ENCODE measurements around the gene MYT1.

Gene MYT1

GRCh38 chr20:64139199-64140060 is 24.8 kb upstream of the MYT1 start:
- DNase-seq (ENCODE audit: low read depth in 3 of 3), result no peak

DNA sequence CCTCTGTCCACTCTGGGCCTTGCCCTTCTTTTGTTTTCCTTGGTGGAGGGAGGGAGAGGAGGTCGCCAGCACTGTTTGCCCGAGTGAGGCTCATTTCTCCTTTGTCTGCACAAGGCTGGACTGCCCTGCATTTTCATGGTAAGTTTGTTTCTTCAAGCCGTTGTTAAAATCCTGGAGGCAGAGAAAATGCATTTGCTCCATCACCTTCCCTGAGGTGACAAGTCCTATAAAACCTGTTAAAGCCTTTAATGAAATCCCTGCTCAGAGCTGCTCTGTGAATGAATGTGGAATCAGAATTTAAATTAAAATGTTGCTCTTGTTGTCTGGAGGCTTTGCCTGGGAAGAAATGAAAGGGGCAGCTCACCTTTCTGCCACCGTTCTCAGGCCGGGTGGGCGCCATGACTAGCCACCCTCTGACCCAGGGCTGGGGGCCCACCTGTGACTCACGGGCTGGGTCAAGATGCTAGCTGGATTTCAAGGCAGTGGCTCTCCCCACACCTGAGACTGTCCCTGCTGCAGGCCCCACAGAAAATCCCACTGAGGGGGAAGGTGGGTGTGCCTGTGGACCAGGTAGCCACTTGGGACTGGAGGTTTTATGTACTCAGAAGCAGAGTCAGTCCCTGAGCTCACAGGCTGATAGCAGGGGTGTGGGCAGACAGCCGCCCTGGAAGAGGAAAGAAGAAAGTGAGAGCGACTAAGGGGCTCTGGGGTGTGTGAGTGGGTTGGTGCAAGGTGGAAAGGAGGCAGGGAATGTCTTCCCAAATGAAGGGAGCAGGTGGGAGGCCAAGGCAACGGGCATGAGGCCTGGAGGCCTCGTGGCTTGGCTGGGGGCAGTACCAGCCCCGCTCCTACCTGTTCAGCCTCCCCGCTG is 24.0 kb upstream of the MYT1 start:
- no peak for DNase-seq (ENCODE audit: low read depth in 3 of 3)

- DNase-seq (ENCODE audit: low read depth in 3 of 3), result no peak
These were observed 23.3 kb upstream of the MYT1 start for GRCh38 chr20:64140956-64141355.

GRCh38 chr20:64142590-64142989 is 21.7 kb upstream of the MYT1 start:
- no peak for DNase-seq (ENCODE audit: low read depth in 3 of 3)

DNA sequence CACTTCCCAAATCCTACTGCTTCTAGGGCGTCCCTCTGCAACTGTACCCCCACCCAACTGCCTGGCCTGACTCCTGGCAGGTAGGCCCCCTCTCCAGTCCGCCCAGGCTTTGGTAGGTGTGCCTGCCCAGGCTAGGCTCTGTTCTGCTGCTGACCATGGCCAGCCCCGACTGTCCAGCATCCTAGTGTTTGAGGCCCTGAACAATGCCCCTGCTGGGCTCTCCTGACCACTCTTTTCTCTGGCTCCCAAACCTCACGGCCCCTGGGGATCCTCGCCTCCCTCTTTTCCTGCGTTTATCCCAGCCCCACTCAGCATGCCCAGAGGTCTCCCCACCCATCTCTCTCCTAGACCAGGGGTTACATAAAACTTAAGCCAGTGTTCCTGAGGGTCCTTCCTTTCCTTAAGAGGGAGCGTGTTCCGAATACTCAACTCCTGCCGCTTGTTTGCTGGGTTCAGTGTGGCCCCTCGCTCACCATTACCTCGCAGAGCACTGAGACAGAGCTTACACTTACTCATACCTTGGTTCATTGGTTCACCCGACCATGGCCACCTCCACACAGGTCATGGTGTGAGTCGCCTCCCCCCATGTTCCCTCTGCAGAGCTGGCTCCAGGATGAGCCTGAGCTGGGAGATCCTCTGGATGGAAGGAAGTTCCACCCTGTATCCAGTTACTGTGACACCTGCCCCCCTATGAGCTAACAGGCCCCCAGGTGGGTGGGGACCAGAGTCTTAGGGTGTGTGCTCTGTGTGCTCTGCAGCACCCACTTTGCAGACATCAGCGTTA is 21.0 kb upstream of the MYT1 start:
- no peak for DNase-seq (ENCODE audit: low read depth in 3 of 3)

DNA sequence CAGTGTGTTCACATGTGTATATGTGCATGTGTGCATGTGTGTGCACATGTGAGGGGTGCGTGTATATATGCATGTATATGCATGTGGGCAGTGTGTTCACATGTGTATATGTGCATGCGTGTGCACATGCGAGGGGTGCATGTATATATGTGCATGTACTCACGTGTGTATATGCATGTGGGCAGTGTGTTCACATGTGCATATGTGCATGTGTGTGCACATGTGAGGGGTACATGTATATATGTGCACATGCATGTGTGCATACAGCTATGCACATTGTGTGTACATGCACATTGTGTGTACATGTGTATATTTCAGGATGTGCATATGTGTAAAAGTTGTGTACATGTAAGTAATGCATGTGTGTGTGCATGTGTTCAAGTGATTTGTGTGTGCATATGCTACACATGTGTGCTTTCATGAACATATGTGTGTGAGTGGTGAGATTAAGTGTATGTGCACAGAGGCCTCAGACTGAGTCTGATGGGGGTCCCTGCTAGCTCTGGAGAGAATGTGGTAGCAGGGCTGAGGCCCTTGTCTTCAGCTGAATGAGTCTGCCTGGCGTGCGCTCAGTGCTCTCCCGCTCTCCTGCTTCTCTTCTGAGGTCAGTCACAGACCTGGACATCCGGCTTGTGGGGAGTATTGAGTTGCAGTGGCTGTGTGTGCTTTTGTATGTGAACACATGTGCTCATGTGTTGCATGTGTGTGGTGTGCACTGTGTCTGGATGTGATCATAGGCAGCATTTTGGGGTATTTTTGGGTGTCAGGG is 19.9 kb upstream of the MYT1 start:
- no peak for DNase-seq (ENCODE audit: low read depth in 3 of 3)

DNA sequence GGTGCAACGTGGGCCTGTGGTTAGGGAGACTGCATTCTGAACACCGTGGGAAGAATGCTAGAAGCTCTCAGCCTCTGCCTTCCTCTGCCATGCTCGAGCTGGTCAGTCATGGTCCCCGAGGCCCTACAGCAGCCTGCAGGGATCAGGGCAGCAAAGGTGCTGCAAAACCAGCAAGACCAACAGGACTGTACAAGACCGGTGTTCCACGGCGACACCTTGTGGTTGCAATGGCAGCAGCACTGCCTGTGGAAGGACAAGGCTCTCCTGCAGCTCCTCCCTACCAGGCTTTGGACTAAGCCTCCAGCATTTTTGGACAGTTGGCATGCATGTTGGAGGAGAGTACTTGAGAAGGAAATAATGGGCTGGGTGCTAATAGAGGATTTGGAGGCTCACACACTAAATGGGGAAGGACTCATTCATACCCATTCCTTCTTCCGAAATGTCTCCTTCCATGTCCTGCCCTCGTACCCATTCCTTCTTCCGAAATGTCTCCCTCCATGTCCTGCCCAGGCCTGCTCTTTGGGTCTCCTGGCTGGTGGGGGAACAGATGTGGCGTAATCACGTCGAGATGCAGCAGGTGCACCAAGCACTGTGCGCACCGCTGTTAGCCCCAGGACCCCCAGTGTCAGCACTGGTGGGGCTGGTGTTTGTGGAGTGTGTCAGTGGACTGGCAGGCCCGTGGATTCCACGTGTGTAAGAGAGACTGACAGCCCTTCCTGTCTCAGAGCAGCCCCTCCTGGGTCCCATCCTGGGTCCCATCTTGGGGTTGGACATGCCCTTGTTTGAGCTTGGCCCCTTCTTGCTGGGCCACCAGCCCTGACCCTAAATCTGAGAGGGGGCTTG is 18.6 kb upstream of the MYT1 start:
- no peak for DNase-seq (ENCODE audit: low read depth in 3 of 3)

- no peak for DNase-seq (ENCODE audit: low read depth in 3 of 3)
These were observed 17.8 kb upstream of the MYT1 start for GRCh38 chr20:64146301-64146935.

GRCh38 chr20:64146936-64147477 is 17.2 kb upstream of the MYT1 start:
- DNase-seq (ENCODE audit: low read depth in 3 of 3), result no peak

- no peak for DNase-seq (ENCODE audit: low read depth in 3 of 3)
These were observed 15.7 kb upstream of the MYT1 start for GRCh38 chr20:64148581-64148980.

GRCh38 chr20:64149141-64149540 is 15.1 kb upstream of the MYT1 start:
- no peak for DNase-seq (ENCODE audit: low read depth in 3 of 3)

DNA sequence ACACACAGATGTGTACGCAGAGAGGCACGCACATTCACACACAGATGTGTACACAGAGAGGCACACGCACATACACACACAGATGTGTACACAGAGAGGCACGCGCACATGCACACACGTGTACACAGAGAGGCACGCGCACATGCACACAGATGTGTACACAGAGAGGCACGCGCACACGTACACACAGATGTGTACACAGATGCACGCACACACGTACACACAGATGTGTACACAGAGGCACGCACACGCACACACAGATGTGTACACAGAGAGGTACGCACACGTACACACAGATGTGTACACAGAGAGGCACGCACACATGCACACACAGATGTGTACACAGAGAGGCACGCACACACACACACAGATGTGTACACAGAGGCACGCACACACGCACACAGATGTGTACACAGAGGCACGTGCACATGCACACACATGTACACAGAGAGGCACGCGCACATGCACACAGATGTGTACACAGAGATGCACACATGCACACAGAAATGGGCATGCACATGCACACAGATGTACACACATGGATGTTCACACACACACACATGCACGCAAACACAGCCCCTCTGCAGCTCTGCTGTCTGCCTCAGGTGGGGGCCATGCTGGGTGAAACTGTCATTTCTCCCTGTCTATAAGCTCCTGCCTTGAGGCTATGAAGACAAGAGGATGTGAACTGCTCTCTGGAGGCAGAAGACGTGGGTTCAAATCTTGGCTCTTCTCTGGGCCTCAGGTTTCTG is 14.3 kb upstream of the MYT1 start:
- no peak for DNase-seq (ENCODE audit: low read depth in 3 of 3)

GRCh38 chr20:64150756-64151632 is 13.3 kb upstream of the MYT1 start:
- no peak for DNase-seq (ENCODE audit: low read depth in 3 of 3)

GRCh38 chr20:64151633-64152530 is 12.4 kb upstream of the MYT1 start:
- no peak for DNase-seq (ENCODE audit: low read depth in 3 of 3)

- DNase-seq (ENCODE audit: low read depth in 3 of 3), result no peak
These were observed 11.3 kb upstream of the MYT1 start for GRCh38 chr20:64152906-64153305.

DNA sequence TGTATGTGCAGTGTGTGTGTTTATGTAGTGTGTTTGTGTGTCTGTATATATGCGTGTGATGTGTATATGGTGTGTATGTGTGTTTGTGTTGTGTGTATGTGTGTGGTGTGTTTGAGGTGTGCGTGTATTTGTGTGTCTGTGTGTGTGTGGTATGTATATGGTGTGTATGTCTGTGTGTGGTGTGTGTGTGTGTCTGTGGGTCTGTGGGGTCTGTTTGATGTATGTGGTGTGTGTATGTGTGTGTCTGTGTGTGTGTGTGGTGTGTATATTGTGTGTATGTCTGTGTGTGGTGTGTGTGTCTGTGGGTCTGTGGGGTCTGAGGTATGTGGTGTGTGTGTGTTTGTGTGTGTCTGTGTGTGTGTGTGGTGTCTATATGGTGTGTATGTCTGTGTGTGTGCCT is 10.8 kb upstream of the MYT1 start:
- no peak for DNase-seq (ENCODE audit: low read depth in 3 of 3)
